ENCODE results near the gene MTMR3. TPM values are rescaled to one million over a fixed set of nuclear protein-coding genes. Genes with fewer than 3 reads are reported as not detected.

The MTMR3 gene
- total RNA-seq, 1 donor from 2014 or later: 26.1 TPM

- no peak overlapping the region for H3K27ac ChIP-seq
- no peak for TF ChIP-seq CTCF (IDR thresholded peaks at IDR 0.05)
- no peak overlapping the region for H3K4me3 ChIP-seq
- no peak for DNase-seq (ENCODE audit: low spot score in 2 of 2)
- intact Hi-C loops (cut with DNase I): no loop called here
- H3K9me3 ChIP-seq: no peaks in the 10 kb centered on the region
- no peaks in the 10 kb centered on the region for H3K4me1 ChIP-seq
- H3K36me3 ChIP-seq: no peaks in the 10 kb centered on the region
- H3K27me3 ChIP-seq: no peaks in the 10 kb centered on the region
These were observed 162.0 kb downstream of the MTMR3 start for GRCh38 chr22:30044881-30045493.

GRCh38 chr22:30045494-30045887 lies 162.5 kb downstream of the MTMR3 start:
- Histone ChIP-seq H3K9me3 (no peaks in the 10 kb centered on the region), H3K36me3 (no peaks in the 10 kb centered on the region), H3K27ac (no peak overlapping the region), H3K4me1 (no peaks in the 10 kb centered on the region), H3K27me3 (no peaks in the 10 kb centered on the region), H3K4me3 (no peak overlapping the region)
- no peak for DNase-seq (ENCODE audit: low spot score in 2 of 2)
- intact Hi-C loops (cut with DNase I): no loop called here
- no peak for TF ChIP-seq CTCF (IDR thresholded peaks at IDR 0.05)

- no peak overlapping the region for H3K27ac ChIP-seq
- no peak for DNase-seq (ENCODE audit: low spot score in 2 of 2)
- H3K36me3 ChIP-seq: no peaks in the 10 kb centered on the region
- TF ChIP-seq CTCF (IDR thresholded peaks at IDR 0.05): no peak
- H3K9me3 ChIP-seq: no peaks in the 10 kb centered on the region
- H3K4me1 ChIP-seq: no peaks in the 10 kb centered on the region
- intact Hi-C loops (cut with DNase I): no loop called here
- no peaks in the 10 kb centered on the region for H3K27me3 ChIP-seq
- H3K4me3 ChIP-seq: no peak overlapping the region
These were observed 163.1 kb downstream of the MTMR3 start for GRCh38 chr22:30045901-30046715.

- intact Hi-C loops (cut with DNase I): no loop called here
- Histone ChIP-seq H3K27me3 (no peaks in the 10 kb centered on the region), H3K9me3 (no peaks in the 10 kb centered on the region), H3K27ac (no peak overlapping the region), H3K4me3 (no peak overlapping the region), H3K36me3 (no peaks in the 10 kb centered on the region), H3K4me1 (no peaks in the 10 kb centered on the region)
- no peak for DNase-seq (ENCODE audit: low spot score in 2 of 2)
- TF ChIP-seq CTCF (IDR thresholded peaks at IDR 0.05): no peak
These were observed 163.9 kb downstream of the MTMR3 start for GRCh38 chr22:30046716-30047363.

- H3K4me1 ChIP-seq: no peaks in the 10 kb centered on the region
- H3K27me3 ChIP-seq: no peaks in the 10 kb centered on the region
- no peak for TF ChIP-seq CTCF (IDR thresholded peaks at IDR 0.05)
- no peak overlapping the region for H3K4me3 ChIP-seq
- no peaks in the 10 kb centered on the region for H3K9me3 ChIP-seq
- H3K27ac ChIP-seq: no peak overlapping the region
- no peaks in the 10 kb centered on the region for H3K36me3 ChIP-seq
- DNase-seq (ENCODE audit: low spot score in 2 of 2): no peak
- intact Hi-C loops (cut with DNase I): no loop called here
These were observed 164.4 kb downstream of the MTMR3 start for GRCh38 chr22:30047364-30047738.

All from ascending aorta (tissue), 2 donors.